Measurements from ENCODE around the gene RYR2. TPM values are rescaled to one million over a fixed set of nuclear protein-coding genes. Genes with fewer than 3 reads are reported as not detected.
A peak's percentile ranks its signal among the peaks of the same experiment; 100 is the strongest.

Gene RYR2
- total and polyA plus RNA-seq, 12 donors, result 43.1 to 1,252 (median 872) TPM

DNA sequence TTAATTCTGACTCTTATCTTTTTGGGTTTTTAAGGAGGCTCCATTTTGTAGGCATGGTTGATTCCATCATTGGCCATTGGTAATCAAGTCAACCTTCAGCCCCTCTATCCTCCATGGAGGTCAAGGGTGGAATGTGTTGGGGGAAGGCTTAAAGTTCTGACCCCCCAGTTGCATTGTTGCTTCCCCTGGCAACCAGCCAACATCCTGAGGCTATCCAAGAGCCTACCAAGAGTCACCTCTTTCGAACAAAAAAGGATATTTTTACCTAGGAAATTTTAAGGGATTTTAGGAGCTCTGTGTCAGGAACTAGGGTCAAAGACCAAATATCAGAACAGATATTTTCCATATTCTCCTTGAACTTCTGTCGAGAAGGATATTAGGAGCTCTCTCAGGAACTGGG, 251.8 kb downstream of the RYR2 start:
- TF ChIP-seq, protein P1, sequence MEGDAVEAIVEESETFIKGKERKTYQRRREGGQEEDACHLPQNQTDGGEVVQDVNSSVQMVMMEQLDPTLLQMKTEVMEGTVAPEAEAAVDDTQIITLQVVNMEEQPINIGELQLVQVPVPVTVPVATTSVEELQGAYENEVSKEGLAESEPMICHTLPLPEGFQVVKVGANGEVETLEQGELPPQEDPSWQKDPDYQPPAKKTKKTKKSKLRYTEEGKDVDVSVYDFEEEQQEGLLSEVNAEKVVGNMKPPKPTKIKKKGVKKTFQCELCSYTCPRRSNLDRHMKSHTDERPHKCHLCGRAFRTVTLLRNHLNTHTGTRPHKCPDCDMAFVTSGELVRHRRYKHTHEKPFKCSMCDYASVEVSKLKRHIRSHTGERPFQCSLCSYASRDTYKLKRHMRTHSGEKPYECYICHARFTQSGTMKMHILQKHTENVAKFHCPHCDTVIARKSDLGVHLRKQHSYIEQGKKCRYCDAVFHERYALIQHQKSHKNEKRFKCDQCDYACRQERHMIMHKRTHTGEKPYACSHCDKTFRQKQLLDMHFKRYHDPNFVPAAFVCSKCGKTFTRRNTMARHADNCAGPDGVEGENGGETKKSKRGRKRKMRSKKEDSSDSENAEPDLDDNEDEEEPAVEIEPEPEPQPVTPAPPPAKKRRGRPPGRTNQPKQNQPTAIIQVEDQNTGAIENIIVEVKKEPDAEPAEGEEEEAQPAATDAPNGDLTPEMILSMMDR (IDR thresholded peaks at IDR 0.05), result no peak
- Histone ChIP-seq H3K4me1 (peaks cover 0 to 54% (median 7%) of the 10 kb centered on the region in 9 donors), H3K36me3 (no peaks in the 10 kb centered on the region), H3K4me3 (no peak overlapping the region), H3K27ac (no peak overlapping the region), H3K27me3 (no peaks in the 10 kb centered on the region), H3K9me3 (no peaks in the 10 kb centered on the region)
- intact Hi-C loops (cut with DNase I), result no loop called here
- WGBS, 2 donors, result 73 to 78% methylated on average over 2 of the region's 2 CpGs
- ATAC-seq (no peak), DNase-seq (no peak)

DNA sequence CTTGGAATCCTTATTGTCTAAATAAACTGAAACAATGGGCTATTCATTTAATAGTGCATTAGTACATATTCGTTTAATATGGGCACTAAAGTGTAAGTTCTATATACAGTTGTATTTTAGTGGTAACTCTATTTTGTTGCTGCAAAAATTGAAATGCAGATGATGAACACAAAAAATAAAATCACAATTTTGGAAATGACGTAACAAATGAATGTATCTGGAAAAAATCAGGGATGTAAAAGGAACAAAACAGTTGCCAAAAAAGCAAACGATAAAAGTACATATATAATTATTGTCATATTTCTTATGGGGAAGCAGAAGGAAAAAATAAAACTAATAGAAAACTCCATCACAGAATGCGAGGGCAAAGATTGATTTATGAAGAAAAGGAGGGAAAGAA, 254.9 kb downstream of the RYR2 start:
- 67 to 73% methylated on average over 4 of the region's 4 CpGs for WGBS, 2 donors
- no peak for ATAC-seq
- no peak for DNase-seq
- TF ChIP-seq, protein P1 (IDR thresholded peaks at IDR 0.05), result no peak
- intact Hi-C loops (cut with DNase I), result no loop called here
- Histone ChIP-seq H3K9me3 (no peaks in the 10 kb centered on the region), H3K4me1 (peaks cover 0 to 60% (median 22%) of the 10 kb centered on the region in 9 donors), H3K27me3 (no peaks in the 10 kb centered on the region), H3K4me3 (no peak overlapping the region), H3K36me3 (no peaks in the 10 kb centered on the region), H3K27ac (no peak overlapping the region)

DNA sequence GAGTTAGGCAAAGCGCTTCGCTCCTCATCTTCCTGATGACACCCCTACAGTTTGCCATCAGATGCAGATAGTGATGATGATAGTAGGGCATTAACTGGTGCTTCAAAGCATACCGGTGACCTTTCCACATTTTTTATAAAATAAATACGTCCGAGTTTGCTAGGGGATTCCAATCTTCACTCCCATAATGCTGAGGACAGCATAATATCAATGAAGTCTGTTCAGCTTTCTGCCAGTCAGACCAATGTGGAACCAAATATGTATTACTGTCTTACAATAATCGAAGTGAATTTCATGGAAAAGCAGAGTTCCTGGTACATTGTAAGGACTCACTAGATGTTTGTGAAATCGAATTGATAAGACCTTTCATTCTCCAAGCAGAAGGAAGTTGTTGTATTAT, 258.7 kb downstream of the RYR2 start:
- Histone ChIP-seq H3K27ac (no peak overlapping the region), H3K9me3 (no peaks in the 10 kb centered on the region)
- intact Hi-C loops (cut with DNase I), result no loop called here

DNA sequence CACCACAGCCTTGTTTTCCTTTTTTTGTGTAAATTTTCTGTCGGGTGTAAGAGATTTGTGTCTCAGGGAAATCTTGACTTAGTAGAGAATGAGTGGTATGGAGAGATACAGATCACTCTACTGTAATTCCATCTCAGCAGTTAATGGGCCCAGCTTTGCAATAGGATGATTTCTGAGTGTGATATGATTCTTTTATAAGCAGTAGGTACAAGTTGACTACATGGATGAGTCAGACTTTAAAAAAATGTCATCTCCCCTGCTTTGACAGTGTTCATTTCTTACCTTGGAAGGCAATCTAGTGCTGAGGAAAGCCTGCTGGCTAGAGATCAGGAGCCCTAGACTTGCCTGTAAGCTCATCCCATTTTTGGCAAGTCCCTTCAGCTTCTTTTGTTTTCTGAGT, 261.9 kb downstream of the RYR2 start:
- Histone ChIP-seq H3K9me3 (no peaks in the 10 kb centered on the region), H3K4me1 (peaks cover 0 to 65% (median 22%) of the 10 kb centered on the region in 9 donors), H3K36me3 (no peaks in the 10 kb centered on the region), H3K4me3 (no peak overlapping the region), H3K27ac (no peak overlapping the region), H3K27me3 (no peaks in the 10 kb centered on the region)
- TF ChIP-seq, protein P1 (IDR thresholded peaks at IDR 0.05), result no peak
- DNase-seq (no peak), ATAC-seq (peak in 4 of 8 donors; percentile 12 to 41 (median 26))
- WGBS, 2 donors, result 52 to 67% methylated on average over 1 of the region's 1 CpG
- intact Hi-C loops (cut with DNase I), result no loop called here

More for the DNA sequence above, 258.7 kb downstream of the RYR2 start:
- H3K27me3 ChIP-seq, result no peaks in the 10 kb centered on the region
- TF ChIP-seq, protein P1 (IDR thresholded peaks at IDR 0.05), result no peak
- WGBS, 2 donors, result 69% methylated on average over 7 of the region's 7 CpGs
- H3K4me3 ChIP-seq, result no peak overlapping the region
- ATAC-seq, result no peak
- H3K36me3 ChIP-seq, result no peaks in the 10 kb centered on the region
- DNase-seq, result no peak
- H3K4me1 ChIP-seq, result peaks cover 0 to 68% (median 23%) of the 10 kb centered on the region in 9 donors
